CD4-positive, alpha-beta memory T cell (primary cell): ENCODE data around the gene BCAS1. TPM values are rescaled to one million over a fixed set of nuclear protein-coding genes. Genes with fewer than 3 reads are reported as not detected.

ENCODE experiments used
- CTCF ChIA-PET: fragments of 350-600 bp; sonication (Branson Sonifier 250); formaldehyde crosslinking; loops from one replicate; lab custom pipeline; 2021; ENCODE audit warnings: inconsistent platforms; ENCODE audit not compliant: partially characterized antibody; lab: Charles Lee
- POLR2A ChIA-PET: fragments of 350-600 bp; sonication (Branson Sonifier 250); formaldehyde crosslinking; loops from one replicate; lab custom pipeline; 2021; ENCODE audit not compliant: partially characterized antibody; lab: Charles Lee
- DNase-seq, 5 donors: peaks; one replicate each; pipeline versions ENCODE4 v3.0.0 to v3.0.0-alpha.2; 2020 to 2022; ENCODE audit warnings: mixed read lengths in 1 of 5
- H3K27ac ChIP-seq: one replicate; pipeline ENCODE4 v1.7.0; 2013; ENCODE audit warnings: low read depth, low read length
- H3K27me3 ChIP-seq: 2 replicates; pipeline ENCODE4 v1.7.0; 2013; ENCODE audit warnings: mild to moderate bottlenecking, low read length, moderate library complexity; ENCODE audit not compliant: insufficient read depth
- H3K36me3 ChIP-seq: 2 replicates; pipeline ENCODE4 v1.7.0; 2013; ENCODE audit warnings: mild to moderate bottlenecking, low read length, moderate library complexity; ENCODE audit not compliant: insufficient read depth
- H3K4me1 ChIP-seq: 2 replicates; pipeline ENCODE4 v1.7.0; 2013; ENCODE audit warnings: mild to moderate bottlenecking, low read length, moderate library complexity; ENCODE audit not compliant: insufficient read depth
- H3K4me3 ChIP-seq, 2 donors: one replicate each; pipeline ENCODE4 v1.7.0; 2013; ENCODE audit warnings: low read length in 2 of 2, mild to moderate bottlenecking in 1 of 2
- H3K9me3 ChIP-seq, 2 donors: one replicate each; pipeline ENCODE4 v1.7.0; 2013; ENCODE audit warnings: low read length in 2 of 2, control low read depth in 1 of 2; ENCODE audit not compliant: control insufficient read depth in 1 of 2
- H3K27ac Mint-ChIP-seq, 7 donors: one replicate each; pipeline ENCODE4 v1.8.0; 2020 to 2021; ENCODE audit warnings: mixed read lengths in 7 of 7, mild to moderate bottlenecking in 6 of 7, inconsistent platforms in 3 of 7, moderate library complexity in 3 of 7
- H3K27me3 Mint-ChIP-seq, 2 donors: one replicate each; pipeline ENCODE4 v1.8.0; 2020 to 2021; ENCODE audit warnings: mixed read lengths in 2 of 2
- H3K36me3 Mint-ChIP-seq, 2 donors: one replicate each; pipeline ENCODE4 v1.8.0; 2020 to 2021; ENCODE audit warnings: mixed read lengths in 2 of 2, inconsistent platforms in 1 of 2, mild to moderate bottlenecking in 1 of 2
- H3K4me1 Mint-ChIP-seq, 4 donors: one replicate each; pipeline ENCODE4 v1.8.0; 2020 to 2021; ENCODE audit warnings: mixed read lengths in 4 of 4, mild to moderate bottlenecking in 1 of 4
- H3K4me3 Mint-ChIP-seq, 8 donors: one replicate each; pipeline ENCODE4 v1.8.0; 2020 to 2021; ENCODE audit warnings: mixed read lengths in 8 of 8, mild to moderate bottlenecking in 7 of 8, moderate library complexity in 6 of 8, inconsistent platforms in 3 of 8
- H3K9me3 Mint-ChIP-seq, 8 donors: one replicate each; pipeline ENCODE4 v1.8.0; 2020 to 2021; ENCODE audit warnings: mixed read lengths in 8 of 8, mild to moderate bottlenecking in 5 of 8, inconsistent platforms in 3 of 8, moderate library complexity in 1 of 8
- intact Hi-C: fragments of 100-400 bp; cut with micrococcal nuclease; formaldehyde crosslinking; loops from one replicate; pipeline ENCODE4 v1.15.1; 2023
- polyA plus RNA-seq, 2 donors: library from polyadenylated mRNA; unstranded; fragments of 300-500 nt; fragmentation: Illumina TruSeq; gene quantifications; one replicate each; pipeline ENCODE4 v1.2.3, GENCODE V29; 2021
- total RNA-seq, 2 experiments: library from RNA; stranded (reverse); gene quantifications; one replicate each; pipeline ENCODE4 v1.2.3, GENCODE V29; 2021

Gene BCAS1
- total and polyA plus RNA-seq, 4 experiments from 2014 or later = 0.17 to 0.32 (median 0.25) TPM; not detected in 1

GRCh38 chr20:53930651-53931504 is 139.5 kb downstream of the BCAS1 start:
- Mint-ChIP-seq H3K27me3 (peaks cover 0 to 2% of the 10 kb centered on the region in 2 donors), H3K4me1 (peaks cover 33 to 44% (median 38%) of the 10 kb centered on the region in 4 donors), H3K27ac (peak overlapping the region in 2 of 7 donors; percentile 7 to 12), H3K4me3 (no peak overlapping the region), H3K9me3 (no peaks in the 10 kb centered on the region), H3K36me3 (no peaks in the 10 kb centered on the region)
- no peak overlapping the region for H3K27ac ChIP-seq
- intact Hi-C loops = no loop called here
- no peaks in the 10 kb centered on the region for H3K9me3 ChIP-seq
- ChIA-PET POLR2A (interaction anchor here (1.0 to 1.7 kb wide), 3 partner anchors 8 to 337 kb away, joined by 3 to 4 read pairs (median 3); partner anchors contain the start of gene ZNF217), CTCF (interaction anchor here (1.0 to 17.9 kb wide), 5 partner anchors 9 to 47 kb away, joined by 3 to 174 read pairs (median 4); no protein-coding TSS in a partner anchor)
- peaks cover 27% of the 10 kb centered on the region for H3K4me1 ChIP-seq
- H3K4me3 ChIP-seq = no peak overlapping the region
- no peak for DNase-seq
- no peaks in the 10 kb centered on the region for H3K27me3 ChIP-seq
- no peaks in the 10 kb centered on the region for H3K36me3 ChIP-seq

- Mint-ChIP-seq H3K36me3 (no peaks in the 10 kb centered on the region), H3K4me3 (no peak overlapping the region), H3K27ac (peak overlapping the region in 1 of 7 donors; percentile 7), H3K4me1 (peaks cover 27 to 38% (median 32%) of the 10 kb centered on the region in 4 donors), H3K27me3 (peaks cover 0 to 2% of the 10 kb centered on the region in 2 donors), H3K9me3 (no peaks in the 10 kb centered on the region)
- peaks cover 19% of the 10 kb centered on the region for H3K4me1 ChIP-seq
- intact Hi-C loops = no loop called here
- no peak overlapping the region for H3K4me3 ChIP-seq
- H3K9me3 ChIP-seq = no peaks in the 10 kb centered on the region
- no peak overlapping the region for H3K27ac ChIP-seq
- H3K27me3 ChIP-seq = no peaks in the 10 kb centered on the region
- DNase-seq = no peak
- POLR2A ChIA-PET = interaction anchor here (0.8 to 1.4 kb wide), 2 partner anchors 14 to 269 kb away, joined by 3 to 4 read pairs; no protein-coding TSS in a partner anchor
- CTCF ChIA-PET = interaction anchor here (0.6 to 17.9 kb wide), 4 partner anchors 10 to 512 kb away, joined by 3 to 174 read pairs (median 10); no protein-coding TSS in a partner anchor
- no peaks in the 10 kb centered on the region for H3K36me3 ChIP-seq
Observed at GRCh38 chr20:53929974-53930650, 140.3 kb downstream of the BCAS1 start.

GRCh38 chr20:53929399-53929798 is 141.0 kb downstream of the BCAS1 start:
- POLR2A ChIA-PET = interaction anchor here (0.8 kb wide), 1 partner anchor 14 kb away, joined by 4 read pairs; no protein-coding TSS in a partner anchor

GRCh38 chr20:53927990-53928389 is 142.4 kb downstream of the BCAS1 start:
- Histone ChIP-seq H3K4me1 (no peaks in the 10 kb centered on the region), H3K27ac (no peak overlapping the region), H3K4me3 (no peak overlapping the region), H3K9me3 (no peaks in the 10 kb centered on the region), H3K27me3 (no peaks in the 10 kb centered on the region), H3K36me3 (no peaks in the 10 kb centered on the region)
- H3K9me3 Mint-ChIP-seq = no peaks in the 10 kb centered on the region
- no peak for DNase-seq
- ChIA-PET POLR2A (interaction anchor here (0.7 kb wide), 1 partner anchor 348 kb away, joined by 3 read pairs; no protein-coding TSS in a partner anchor), CTCF (interaction anchor here (17.9 kb wide), 1 partner anchor 11 kb away, joined by 174 read pairs; no protein-coding TSS in a partner anchor)
- no peaks in the 10 kb centered on the region for H3K36me3 Mint-ChIP-seq
- H3K27me3 Mint-ChIP-seq = peaks cover 0 to 2% of the 10 kb centered on the region in 2 donors
- peaks cover 12 to 18% (median 13%) of the 10 kb centered on the region in 4 donors for H3K4me1 Mint-ChIP-seq
- intact Hi-C loops = no loop called here
- H3K27ac Mint-ChIP-seq = no peak overlapping the region
- H3K4me3 Mint-ChIP-seq = no peak overlapping the region

More at GRCh38 chr20:53929399-53929798, 141.0 kb downstream of the BCAS1 start:
- peak overlapping the region in 1 of 7 donors; percentile 41 for H3K27ac Mint-ChIP-seq
- H3K36me3 Mint-ChIP-seq = no peaks in the 10 kb centered on the region
- no peak for DNase-seq
- CTCF ChIA-PET = interaction anchor here (3.4 to 17.9 kb wide), 2 partner anchors 10 to 12 kb away, joined by 17 to 174 read pairs; no protein-coding TSS in a partner anchor
- Histone ChIP-seq H3K27ac (no peak overlapping the region), H3K4me1 (peaks cover 12% of the 10 kb centered on the region), H3K36me3 (no peaks in the 10 kb centered on the region), H3K27me3 (no peaks in the 10 kb centered on the region), H3K4me3 (no peak overlapping the region), H3K9me3 (no peaks in the 10 kb centered on the region)
- peaks cover 20 to 30% (median 25%) of the 10 kb centered on the region in 4 donors for H3K4me1 Mint-ChIP-seq
- H3K4me3 Mint-ChIP-seq = no peak overlapping the region
- no peaks in the 10 kb centered on the region for H3K9me3 Mint-ChIP-seq
- intact Hi-C loops = no loop called here
- H3K27me3 Mint-ChIP-seq = peaks cover 0 to 2% of the 10 kb centered on the region in 2 donors

- Histone ChIP-seq H3K27ac (no peak overlapping the region), H3K4me3 (no peak overlapping the region), H3K36me3 (no peaks in the 10 kb centered on the region), H3K27me3 (no peaks in the 10 kb centered on the region), H3K9me3 (no peaks in the 10 kb centered on the region), H3K4me1 (no peaks in the 10 kb centered on the region)
- Mint-ChIP-seq H3K9me3 (no peaks in the 10 kb centered on the region), H3K36me3 (no peaks in the 10 kb centered on the region), H3K27me3 (peaks cover 0 to under 1% of the 10 kb centered on the region in 2 donors), H3K27ac (peak overlapping the region in 4 of 7 donors; percentile 5 to 49 (median 26)), H3K4me1 (peaks cover 13 to 18% (median 14%) of the 10 kb centered on the region in 4 donors), H3K4me3 (peak overlapping the region in 2 of 8 donors; percentile 5 to 11)
- ChIA-PET POLR2A (interaction anchor here (0.9 to 2.6 kb wide), 3 partner anchors 8 to 347 kb away, joined by 3 to 12 read pairs (median 7); no protein-coding TSS in a partner anchor), CTCF (interaction anchor here (1.0 to 17.9 kb wide), 3 partner anchors 9 to 12 kb away, joined by 3 to 174 read pairs (median 13); no protein-coding TSS in a partner anchor)
- intact Hi-C loops = no loop called here
- no peak for DNase-seq
Observed at GRCh38 chr20:53926428-53927028, 143.9 kb downstream of the BCAS1 start.

- Mint-ChIP-seq H3K27ac (no peak overlapping the region), H3K9me3 (no peaks in the 10 kb centered on the region), H3K36me3 (no peaks in the 10 kb centered on the region), H3K4me1 (peaks cover 13 to 15% (median 14%) of the 10 kb centered on the region in 4 donors), H3K4me3 (no peak overlapping the region), H3K27me3 (no peaks in the 10 kb centered on the region)
- H3K36me3 ChIP-seq = no peaks in the 10 kb centered on the region
- ChIA-PET POLR2A (interaction anchor here (0.9 to 2.6 kb wide), 4 partner anchors 9 to 347 kb away, joined by 3 to 12 read pairs (median 5); no protein-coding TSS in a partner anchor), CTCF (interaction anchor here (2.8 to 17.9 kb wide), 2 partner anchors 9 to 13 kb away, joined by 13 to 174 read pairs; no protein-coding TSS in a partner anchor)
- intact Hi-C loops = no loop called here
- H3K9me3 ChIP-seq = no peaks in the 10 kb centered on the region
- H3K4me1 ChIP-seq = no peaks in the 10 kb centered on the region
- H3K27ac ChIP-seq = no peak overlapping the region
- DNase-seq = no peak
- H3K27me3 ChIP-seq = no peaks in the 10 kb centered on the region
- no peak overlapping the region for H3K4me3 ChIP-seq
Observed at GRCh38 chr20:53925651-53926401, 144.6 kb downstream of the BCAS1 start.
